ENCODE data around the gene LPCAT1. TPM values are rescaled to one million over a fixed set of nuclear protein-coding genes. Genes with fewer than 3 reads are reported as not detected.
"Not testable (repeated sequence)": the region's sequence is repeated elsewhere in the genome, so short reads cannot be mapped to it uniquely, and the experiment has no call there.

Gene LPCAT1
- total RNA-seq, 1 donor from 2014 or later = 475 TPM

DNA sequence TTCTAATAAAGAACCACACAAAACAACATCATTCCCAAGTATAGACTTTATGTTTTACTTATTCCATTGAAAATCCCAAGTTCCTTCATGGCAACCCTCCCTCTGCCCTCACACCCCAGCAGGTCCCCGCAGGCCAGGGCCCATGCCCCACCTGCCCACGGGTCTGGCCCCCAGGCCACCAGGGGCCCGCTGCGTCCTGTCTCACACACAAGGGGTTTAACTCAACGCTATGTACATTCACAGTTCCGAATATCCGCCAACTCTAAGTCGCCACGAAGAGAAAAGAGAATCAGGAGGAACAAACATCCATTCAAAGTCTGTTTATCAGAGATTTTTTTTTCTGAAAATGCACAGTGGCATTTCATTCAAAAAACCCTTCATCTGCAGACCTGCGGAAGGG is 62.4 kb downstream of the LPCAT1 start:
- DNase-seq (no peak), ATAC-seq (no peak)
- Histone ChIP-seq H3K4me3 (no peak overlapping the region), H3K9me3 (peaks cover 6% of the 10 kb centered on the region), H3K27me3 (ENCODE audit: low read depth) (no peaks in the 10 kb centered on the region), H3K36me3 (peaks cover 45% of the 10 kb centered on the region), H3K4me1 (no peaks in the 10 kb centered on the region), H3K27ac (no peak overlapping the region)
- intact Hi-C loops (cut with DNase I) = no loop called here
- TF ChIP-seq, protein P1, sequence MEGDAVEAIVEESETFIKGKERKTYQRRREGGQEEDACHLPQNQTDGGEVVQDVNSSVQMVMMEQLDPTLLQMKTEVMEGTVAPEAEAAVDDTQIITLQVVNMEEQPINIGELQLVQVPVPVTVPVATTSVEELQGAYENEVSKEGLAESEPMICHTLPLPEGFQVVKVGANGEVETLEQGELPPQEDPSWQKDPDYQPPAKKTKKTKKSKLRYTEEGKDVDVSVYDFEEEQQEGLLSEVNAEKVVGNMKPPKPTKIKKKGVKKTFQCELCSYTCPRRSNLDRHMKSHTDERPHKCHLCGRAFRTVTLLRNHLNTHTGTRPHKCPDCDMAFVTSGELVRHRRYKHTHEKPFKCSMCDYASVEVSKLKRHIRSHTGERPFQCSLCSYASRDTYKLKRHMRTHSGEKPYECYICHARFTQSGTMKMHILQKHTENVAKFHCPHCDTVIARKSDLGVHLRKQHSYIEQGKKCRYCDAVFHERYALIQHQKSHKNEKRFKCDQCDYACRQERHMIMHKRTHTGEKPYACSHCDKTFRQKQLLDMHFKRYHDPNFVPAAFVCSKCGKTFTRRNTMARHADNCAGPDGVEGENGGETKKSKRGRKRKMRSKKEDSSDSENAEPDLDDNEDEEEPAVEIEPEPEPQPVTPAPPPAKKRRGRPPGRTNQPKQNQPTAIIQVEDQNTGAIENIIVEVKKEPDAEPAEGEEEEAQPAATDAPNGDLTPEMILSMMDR (IDR thresholded peaks at IDR 0.05) = no peak

DNA sequence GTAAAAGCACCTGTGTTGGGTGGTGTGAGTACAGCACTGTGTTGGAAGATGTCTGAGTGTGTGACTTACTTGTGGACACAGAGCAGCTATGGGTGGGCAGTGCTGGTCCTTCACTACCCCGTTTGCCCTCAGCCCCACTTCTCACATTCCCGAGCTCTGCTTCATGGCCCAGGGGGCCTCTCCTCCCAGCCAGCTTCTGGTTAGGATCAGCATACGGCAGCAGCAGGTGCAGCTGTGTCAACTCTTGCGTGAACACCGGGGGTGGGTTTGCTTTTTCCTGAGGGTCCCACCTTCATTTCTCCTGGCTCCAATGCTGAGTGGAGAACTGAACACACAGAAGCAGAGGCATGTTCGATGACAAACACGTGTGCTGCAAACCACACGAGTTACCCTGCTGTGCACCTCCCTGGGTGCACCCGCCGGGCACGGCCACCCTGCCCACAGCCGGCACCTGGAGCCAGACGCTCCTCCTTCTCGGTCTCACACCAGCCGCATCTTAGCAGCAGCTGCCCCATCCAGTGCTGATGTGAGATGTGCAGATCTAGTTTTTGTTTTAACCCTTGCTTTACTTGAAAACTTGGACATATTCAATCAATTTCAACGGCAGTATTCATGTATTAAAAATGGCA is 63.6 kb downstream of the LPCAT1 start:
- Histone ChIP-seq H3K4me1 (no peaks in the 10 kb centered on the region), H3K27ac (no peak overlapping the region), H3K9me3 (peaks cover 13% of the 10 kb centered on the region), H3K36me3 (peaks cover 34% of the 10 kb centered on the region), H3K27me3 (ENCODE audit: low read depth) (no peaks in the 10 kb centered on the region), H3K4me3 (no peak overlapping the region)
- DNase-seq = no peak
- ATAC-seq = peak; percentile 14 to 20
- TF ChIP-seq, protein P1 (IDR thresholded peaks at IDR 0.05) = no peak
- intact Hi-C loops (cut with DNase I) = no loop called here

DNA sequence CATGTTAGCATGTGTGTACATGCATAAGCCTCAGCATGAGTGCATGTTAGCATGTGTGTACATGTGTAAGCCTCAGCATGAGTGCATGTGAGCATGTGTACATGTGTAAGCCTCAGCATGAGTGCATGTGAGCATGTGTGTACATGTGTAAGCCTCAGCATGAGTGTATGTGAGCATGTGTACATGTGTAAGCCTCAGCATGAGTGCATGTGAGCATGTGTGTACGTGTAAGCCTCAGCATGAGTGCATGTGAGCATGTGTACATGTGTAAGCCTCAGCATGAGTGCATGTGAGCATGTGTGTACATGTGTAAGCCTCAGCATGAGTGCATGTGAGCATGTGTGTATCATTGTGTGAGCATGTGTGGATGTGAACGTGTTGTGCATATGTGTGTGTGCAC is 64.3 kb downstream of the LPCAT1 start:
- H3K27ac ChIP-seq; DNase-seq; H3K4me3 ChIP-seq; H3K4me1 ChIP-seq; ATAC-seq; H3K27me3 ChIP-seq (ENCODE audit: low read depth); intact Hi-C loops (cut with DNase I): not testable (repeated sequence)
- Histone ChIP-seq H3K9me3 (peaks cover 13% of the 10 kb centered on the region), H3K36me3 (peaks cover 34% of the 10 kb centered on the region)

DNA sequence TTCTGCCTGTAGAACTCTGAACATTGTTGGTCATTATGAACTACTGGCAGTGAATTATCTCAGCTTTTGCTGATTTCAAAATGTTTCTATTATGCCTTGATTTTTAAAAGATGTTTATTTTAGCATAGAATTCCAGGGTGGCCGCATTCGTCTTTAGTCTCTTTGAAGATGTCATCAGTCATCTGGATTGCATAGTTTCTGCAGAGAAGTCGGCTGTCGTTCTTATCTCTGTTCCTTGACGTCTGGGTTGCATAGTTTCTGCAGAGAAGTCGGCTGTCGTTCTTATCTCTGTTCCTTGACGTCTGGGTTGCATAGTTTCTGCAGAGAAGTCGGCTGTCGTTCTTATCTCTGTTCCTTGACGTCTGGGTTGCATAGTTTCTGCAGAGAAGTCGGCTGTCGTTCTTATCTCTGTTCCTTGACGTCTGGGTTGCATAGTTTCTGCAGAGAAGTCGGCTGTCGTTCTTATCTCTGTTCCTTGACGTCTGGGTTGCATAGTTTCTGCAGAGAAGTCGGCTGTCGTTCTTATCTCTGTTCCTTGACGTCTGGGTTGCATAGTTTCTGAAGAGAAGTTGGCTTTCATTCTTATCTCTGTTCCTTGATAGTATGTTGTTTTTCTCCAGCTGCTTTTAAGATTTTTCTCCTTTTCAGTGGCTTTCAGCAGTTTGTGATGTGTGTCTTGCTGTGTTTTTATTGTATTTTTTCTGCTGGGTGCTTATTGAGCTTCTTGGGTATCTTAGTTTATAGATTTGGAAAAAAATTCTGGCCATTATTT is 67.5 kb downstream of the LPCAT1 start:
- H3K4me1 ChIP-seq; H3K27ac ChIP-seq; DNase-seq; H3K27me3 ChIP-seq (ENCODE audit: low read depth); ATAC-seq; intact Hi-C loops (cut with DNase I); H3K4me3 ChIP-seq; H3K36me3 ChIP-seq: not testable (repeated sequence)
- H3K9me3 ChIP-seq = peaks cover 24% of the 10 kb centered on the region

DNA sequence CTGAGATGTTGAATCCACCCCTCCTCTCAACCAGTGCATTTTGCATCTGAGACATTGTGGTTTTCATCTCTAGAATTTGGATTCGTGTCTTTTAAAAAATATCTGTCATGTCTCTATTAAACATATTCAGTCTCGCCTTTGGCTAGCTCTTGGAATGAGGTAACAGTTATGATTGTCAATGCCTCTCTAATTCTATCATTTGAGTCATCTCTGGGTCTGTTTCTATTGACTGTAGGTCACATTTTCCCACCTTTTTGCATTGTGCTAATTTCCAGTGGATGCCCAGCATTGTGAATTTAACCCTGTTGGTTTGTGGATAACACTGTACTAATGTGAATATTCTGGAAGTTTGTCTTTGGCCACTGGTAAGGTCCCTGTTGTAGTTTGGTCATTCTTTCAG is 70.1 kb downstream of the LPCAT1 start:
- Histone ChIP-seq H3K27ac (no peak overlapping the region), H3K36me3 (no peaks in the 10 kb centered on the region), H3K9me3 (peaks cover 24% of the 10 kb centered on the region), H3K4me3 (no peak overlapping the region), H3K4me1 (no peaks in the 10 kb centered on the region), H3K27me3 (ENCODE audit: low read depth) (no peaks in the 10 kb centered on the region)
- ATAC-seq = no peak
- TF ChIP-seq, protein P1 (IDR thresholded peaks at IDR 0.05) = no peak
- DNase-seq = no peak
- intact Hi-C loops (cut with DNase I) = no loop called here

DNA sequence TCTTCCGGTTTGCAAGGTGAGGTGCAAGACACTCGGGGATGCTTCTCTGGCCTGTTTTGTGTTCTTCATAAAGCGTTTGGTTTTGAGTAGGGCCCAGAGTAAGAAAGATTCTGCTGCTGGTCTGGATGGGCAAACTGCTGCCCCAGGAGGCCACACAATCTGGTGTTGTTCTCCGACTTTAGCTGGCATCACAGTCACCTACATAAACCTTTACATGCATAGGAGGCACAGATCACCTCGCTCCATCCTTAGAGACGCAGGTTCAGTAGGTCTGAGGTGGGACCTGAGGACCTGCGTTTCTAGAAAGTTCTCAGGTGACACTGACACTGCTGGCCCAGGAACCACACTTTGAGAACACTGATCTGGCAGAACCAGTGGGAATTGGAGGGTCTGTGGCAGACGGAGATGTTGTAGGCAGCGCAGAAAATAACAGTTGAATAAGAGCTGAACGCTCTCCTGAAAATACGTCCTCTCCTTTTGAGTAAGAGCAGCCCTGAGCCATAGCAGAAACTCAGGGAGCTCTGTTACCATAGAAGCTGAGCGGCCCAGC is 74.6 kb downstream of the LPCAT1 start:
- DNase-seq (no peak), ATAC-seq (no peak)
- peaks cover 9% of the 10 kb centered on the region for H3K9me3 ChIP-seq
- intact Hi-C loops (cut with DNase I) = no loop called here
- peaks cover 15% of the 10 kb centered on the region for H3K4me1 ChIP-seq
- H3K36me3 ChIP-seq = no peaks in the 10 kb centered on the region
- H3K27me3 ChIP-seq (ENCODE audit: low read depth) = peaks cover 38% of the 10 kb centered on the region
- no peak overlapping the region for H3K4me3 ChIP-seq
- no peak overlapping the region for H3K27ac ChIP-seq
- TF ChIP-seq, protein P1 (IDR thresholded peaks at IDR 0.05) = no peak

Measured in lower lobe of right lung (tissue), 2 donors.